Fibroblast of lung (primary cell): ENCODE results near the gene PMM1.

Experiments
- CTCF ChIP-seq, 2 donors: IDR thresholded peaks in 1 of 2; conservative IDR thresholded peaks in 1 of 2; 1 replicate in 1 of 2; 2 replicates in 1 of 2; pipeline ENCODE4 v1.5.1; 2011 to 2012; ENCODE audit warnings: low read length in 2 of 2, control low read depth in 1 of 2, inconsistent platforms in 1 of 2, low read depth in 1 of 2, mild to moderate bottlenecking in 1 of 2
- EZH2 ChIP-seq: IDR thresholded peaks from 2 replicates; pipeline ENCODE4 v1.5.1; 2012; ENCODE audit warnings: low read length, control low read depth, mild to moderate bottlenecking; ENCODE audit errors: missing control alignments

DNA sequence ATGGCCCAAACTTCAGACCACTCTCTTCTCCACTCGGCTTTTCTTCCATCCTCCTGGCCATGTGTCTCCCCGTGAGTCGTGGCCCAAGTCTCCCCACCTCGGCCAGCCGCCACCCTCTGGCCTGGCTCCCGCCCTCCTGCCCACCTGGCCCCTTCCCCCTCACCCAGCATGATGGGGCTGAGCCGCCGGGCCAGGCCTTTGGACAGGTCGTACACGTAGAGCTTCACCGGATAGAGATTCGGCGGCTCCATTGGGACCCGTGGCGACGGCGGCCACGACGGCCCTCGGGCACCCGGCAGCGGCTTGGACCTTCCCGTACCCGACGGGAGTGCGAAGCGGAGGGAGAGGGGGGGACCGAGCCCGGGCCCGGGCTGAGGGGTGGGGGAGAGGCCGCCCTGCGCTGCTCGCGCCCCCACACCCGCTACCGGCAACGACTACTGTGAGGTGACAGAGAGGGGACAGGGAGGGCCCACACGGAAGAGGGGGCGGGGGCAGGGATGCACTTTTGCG is 31.0 kb upstream of the PMM1 start, which contains the start of gene DESI1:
- TF ChIP-seq CTCF (conservative IDR thresholded peaks at IDR 0.05 in 1 of 2, IDR thresholded peaks at IDR 0.05 in 1 of 2; ENCODE audit: low read depth in 1 of 2, low read length in 2 of 2): no peak
- TF ChIP-seq EZH2: no peak
